Renal cortex interstitium (tissue), 11 donors: ENCODE results near the gene STRIT1. TPM values are rescaled to one million over a fixed set of nuclear protein-coding genes. Genes with fewer than 3 reads are reported as not detected.
"Not testable (repeated sequence)": the region's sequence is repeated elsewhere in the genome, so short reads cannot be mapped to it uniquely, and the experiment has no call there.

Experiments used
- DNase-seq, 11 donors: peaks; one replicate each; pipeline ENCODE4 v3.0.0-alpha.2; 2013; ENCODE audit warnings: low read depth in 9 of 11, low spot score in 4 of 11; ENCODE audit errors: extremely low read depth in 1 of 11
- polyA plus RNA-seq, 3 donors: library from polyadenylated mRNA; unstranded; fragments of 120-200 nt; gene quantifications; one replicate each; pipeline ENCODE4 v1.2.1, GENCODE V29; 2013; ENCODE audit not compliant: insufficient read length in 3 of 3

The STRIT1 gene
- polyA plus RNA-seq, 3 donors = 0.81 to 2.0 (median 1.7) TPM

DNA sequence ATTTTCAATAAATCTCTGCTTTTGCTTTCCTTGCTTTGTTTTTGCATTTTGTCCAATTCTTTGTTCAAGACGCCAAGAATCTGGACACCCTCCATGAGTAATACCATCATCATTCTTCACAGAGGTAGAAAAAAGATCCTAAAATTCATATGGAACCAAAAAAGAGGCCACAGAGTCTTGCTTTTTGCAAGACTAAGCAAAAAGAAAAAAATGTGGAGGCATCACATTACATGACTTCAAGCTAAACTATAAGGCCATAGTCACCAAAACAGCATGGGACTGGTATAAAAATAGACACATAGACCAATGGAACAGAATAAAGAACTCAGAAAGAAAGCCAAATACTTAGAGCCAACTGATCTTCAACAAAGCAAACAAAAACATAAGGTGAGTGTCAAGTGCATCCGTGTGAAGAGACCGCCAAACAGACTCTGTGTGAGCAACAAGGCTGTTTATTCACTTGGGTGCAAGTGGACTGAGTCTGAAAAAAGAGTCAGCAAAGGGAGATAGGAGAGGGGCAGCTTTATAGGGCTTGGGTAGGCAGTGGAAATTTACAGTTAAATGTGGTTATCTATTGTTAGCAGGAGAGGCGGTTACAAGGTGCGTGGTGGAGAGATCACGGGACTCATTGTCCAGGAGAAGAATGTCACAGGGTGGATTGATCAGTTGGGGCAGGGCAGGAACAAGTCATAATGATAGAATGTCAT is 10.9 kb downstream of the STRIT1 start:
- no peak for DNase-seq

DNA sequence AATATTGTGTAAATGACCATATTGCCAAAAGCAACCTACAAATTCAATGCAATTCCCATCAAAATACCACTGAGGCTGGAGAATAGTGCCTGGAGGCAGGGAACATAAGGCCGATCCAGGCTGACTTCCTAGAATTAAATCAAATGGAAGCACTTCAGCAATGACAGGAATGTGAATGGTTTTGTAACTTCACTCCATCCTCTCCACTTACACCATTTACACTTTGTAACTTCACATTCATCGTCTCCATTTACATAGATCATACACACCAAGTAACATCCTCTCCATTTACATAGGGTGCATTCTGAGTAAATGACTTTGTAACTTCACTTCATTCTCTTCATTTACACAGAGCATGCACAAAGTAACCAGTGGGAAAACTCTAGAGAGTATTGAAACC is 11.6 kb downstream of the STRIT1 start:
- no peak for DNase-seq

DNA sequence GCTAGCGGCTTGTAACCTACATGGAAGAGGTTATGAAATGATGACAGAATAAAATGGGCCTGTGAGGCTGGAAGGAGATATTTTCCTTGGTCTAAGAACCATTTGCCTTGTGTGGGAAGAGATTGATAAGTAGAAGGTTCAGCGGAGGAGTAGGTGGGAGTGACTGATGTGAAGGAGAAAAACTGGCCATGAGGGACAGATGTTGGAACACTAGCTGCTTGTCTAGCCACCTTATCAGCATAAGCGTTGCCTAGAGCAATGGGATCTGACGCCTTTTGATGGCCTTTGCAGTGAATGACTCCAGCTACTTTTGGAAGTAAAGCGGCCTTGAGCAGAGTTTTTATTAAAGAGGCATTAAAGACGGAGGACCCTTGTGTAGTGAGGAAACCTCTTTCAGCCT is 17.4 kb downstream of the STRIT1 start:
- DNase-seq = not testable (repeated sequence)

DNA sequence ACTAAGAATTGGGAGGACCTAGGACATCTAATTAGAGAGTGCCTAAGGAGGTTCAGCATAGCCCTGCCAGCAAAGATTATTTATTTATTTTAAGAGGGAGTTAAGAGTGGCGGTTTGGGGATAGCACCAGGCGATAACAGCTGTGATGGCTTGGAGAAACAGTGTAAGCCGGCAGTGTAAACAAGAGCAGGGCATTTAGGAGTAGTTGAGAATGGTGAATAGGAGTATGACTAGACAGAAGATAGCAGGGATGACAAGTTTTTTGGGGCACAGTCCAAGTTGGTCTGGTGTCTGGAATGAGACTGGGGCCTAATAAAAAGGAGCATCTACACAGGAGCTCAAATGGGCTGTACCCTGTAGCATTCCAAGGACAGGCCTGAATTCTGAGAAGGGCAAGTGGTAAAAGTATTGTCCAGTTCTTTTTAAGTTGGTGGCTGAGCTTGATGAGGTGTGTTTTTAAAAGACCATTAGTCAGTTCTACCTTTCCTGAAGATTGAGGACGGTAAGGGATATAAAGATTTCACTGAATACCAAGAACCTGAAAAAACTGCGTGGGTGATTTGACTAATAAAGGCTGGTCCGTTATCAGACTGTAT is 18.2 kb downstream of the STRIT1 start:
- DNase-seq = not testable (repeated sequence)

DNA sequence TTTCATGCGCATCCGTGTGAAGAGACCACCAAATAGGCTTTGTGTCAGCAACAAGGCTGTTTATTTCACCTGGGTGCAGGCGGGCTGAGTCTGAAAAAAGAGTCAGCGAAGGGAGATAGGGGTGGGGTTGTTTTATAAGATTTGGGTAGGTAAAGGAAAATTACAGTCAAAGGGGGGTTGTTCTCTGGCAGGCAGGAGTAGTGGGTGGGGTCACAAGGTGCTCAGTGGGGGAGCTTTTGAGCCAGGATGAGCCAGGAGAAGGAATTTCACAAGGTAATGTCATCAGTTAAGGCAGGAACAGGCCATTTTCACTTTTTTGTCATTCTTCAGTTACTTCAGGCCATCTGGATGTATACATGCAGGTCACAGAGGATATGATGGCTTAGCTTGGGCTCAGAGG is 19.0 kb downstream of the STRIT1 start:
- DNase-seq = not testable (repeated sequence)

DNA sequence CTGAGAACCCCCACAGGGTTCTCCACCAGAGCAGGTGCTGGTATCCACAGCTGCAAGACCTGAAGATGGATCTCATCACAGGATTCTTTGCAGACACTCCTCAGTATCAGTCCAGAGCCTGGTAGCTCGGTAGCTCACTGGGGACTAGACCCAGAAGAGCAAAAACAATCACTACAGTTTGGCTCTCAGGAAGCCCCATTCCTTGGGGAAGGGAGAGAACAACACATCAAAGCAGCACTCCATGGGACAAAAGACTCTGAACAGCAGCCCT is 22.2 kb downstream of the STRIT1 start:
- no peak for DNase-seq

DNA sequence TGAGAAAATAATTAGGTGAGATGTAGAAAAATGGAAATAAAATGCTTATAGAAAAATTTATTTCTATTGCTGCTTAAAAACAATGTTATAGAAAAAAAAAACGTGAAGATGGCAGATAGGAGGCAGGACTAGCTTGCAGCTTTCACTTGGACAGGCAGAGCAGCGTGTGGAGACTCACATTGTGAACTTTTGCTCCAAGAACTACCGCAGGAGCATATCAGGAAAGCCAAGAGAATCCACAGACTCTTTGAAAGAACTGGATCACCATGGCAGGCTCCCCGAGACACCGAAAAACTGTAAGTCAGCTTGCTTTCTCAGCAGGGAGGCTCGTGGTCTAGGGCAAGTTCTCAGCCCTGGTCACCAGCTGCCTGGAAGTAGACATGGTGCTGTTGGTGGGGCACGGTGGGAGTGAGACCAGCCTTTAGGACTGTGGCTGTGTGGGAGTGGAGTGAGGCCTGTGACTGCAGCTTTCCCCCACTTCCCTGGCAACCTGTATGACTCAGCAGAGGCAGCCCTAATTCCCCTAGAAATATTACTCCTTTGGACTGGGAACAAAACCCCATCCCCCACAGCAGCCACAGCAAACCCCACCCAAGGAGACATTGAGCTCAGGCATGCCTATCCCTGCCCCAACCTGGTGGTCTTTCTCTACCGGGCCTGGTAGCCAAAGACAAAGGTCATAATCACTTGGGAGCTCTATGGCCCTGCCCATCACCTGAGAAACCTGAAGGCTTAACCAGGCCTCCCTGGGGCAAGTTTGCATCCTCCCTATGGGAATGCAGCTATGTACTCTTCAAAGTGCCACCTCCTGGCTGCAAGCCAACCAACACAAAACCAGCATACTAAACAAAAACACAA is 22.8 kb downstream of the STRIT1 start:
- DNase-seq = no peak

DNA sequence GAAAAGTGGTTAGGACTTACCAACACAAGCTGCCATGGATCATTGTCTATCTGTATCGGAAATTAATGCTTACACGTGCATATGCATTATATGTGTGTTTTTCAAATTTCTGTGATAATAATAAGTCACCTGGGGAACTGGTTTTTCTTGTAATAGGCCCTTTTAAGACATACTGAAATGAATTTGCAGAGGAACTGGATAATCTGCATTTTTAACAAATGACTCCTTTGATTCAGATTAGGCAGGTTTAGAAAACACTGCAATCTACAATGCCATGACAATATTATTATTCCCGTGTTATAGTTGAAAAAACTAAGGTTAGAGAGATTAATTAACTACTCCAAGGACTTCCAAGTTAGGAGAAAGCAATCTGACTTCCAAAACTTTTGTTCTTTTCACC is 23.4 kb downstream of the STRIT1 start:
- peak in 4 of 11 donors; percentile 4 to 26 (median 12) for DNase-seq

DNA sequence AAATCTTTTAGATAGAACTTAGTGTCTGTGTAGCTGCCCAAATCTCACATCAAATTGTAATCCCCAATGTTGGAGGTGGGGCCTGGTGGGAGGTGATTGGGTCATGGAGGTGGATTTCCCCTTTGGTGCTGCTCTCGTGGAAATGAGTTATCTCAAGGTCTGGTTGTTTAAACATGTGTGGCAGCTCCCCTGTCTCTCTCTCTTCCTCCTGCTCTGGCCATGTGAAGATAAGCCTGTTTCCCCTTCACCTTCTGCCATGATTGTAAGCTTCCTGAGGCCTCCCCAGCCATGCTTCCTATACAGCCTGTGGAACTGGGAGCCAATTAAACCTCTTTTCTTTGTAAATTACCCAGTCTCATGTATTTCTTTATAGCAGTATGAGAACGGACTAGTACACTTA is 30.6 kb downstream of the STRIT1 start:
- DNase-seq = not testable (repeated sequence)

DNA sequence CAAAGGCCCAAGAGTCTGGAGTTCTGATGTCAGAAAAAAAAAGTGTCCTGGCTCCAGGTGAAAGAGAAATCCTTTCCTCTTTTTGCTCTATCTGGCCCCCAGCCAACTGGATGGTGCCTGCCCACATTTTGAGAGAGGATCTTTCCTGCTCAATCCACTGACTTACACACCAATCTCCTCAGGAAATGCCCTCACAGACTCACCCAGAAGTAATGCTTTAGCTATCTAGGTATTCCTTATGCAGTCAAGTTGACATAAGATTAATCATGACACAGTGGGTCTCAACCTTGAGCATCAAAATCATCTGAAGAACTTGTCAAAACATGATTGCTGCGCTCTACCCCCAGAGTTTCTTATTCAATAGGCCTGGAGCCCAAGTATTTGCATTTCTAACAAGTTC is 31.2 kb downstream of the STRIT1 start:
- no peak for DNase-seq

DNA sequence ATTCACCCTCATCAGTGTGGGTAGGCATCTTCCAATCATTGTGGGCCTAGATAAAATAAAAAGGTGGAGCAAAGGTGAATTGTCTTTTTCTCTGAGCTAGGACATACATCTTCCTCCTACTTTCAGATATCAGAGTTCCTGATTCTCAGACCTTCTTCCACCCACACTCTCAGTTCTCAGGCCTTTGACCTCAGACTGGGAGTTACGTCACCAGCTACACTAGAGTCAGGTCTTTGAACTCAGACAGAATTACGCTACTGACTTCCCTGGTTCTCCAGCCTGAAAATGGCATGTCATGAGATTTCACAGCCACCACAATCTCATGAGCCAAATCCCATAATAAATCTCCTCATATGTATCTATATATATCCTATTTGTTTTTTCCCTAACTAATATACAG is 39.0 kb downstream of the STRIT1 start:
- DNase-seq = no peak

DNA sequence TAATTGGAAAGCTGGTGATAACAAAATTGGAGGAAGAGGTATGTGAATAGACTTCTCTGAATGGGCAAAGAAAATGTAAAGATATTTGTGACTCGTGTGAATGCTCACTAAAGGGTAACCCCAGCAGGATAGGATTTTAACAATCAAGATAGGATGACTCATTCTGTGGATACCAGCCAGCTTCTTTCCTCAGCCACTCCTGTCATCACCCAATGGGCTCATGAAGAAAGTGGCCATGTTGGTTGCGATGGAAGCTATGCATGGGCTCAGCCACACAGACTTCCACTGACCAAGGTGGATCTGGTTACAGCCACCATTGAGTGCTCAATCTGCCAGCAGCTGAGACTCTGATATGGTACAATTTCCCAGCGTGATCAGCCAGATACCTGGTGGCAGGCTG is 40.9 kb downstream of the STRIT1 start:
- DNase-seq = no peak

DNA sequence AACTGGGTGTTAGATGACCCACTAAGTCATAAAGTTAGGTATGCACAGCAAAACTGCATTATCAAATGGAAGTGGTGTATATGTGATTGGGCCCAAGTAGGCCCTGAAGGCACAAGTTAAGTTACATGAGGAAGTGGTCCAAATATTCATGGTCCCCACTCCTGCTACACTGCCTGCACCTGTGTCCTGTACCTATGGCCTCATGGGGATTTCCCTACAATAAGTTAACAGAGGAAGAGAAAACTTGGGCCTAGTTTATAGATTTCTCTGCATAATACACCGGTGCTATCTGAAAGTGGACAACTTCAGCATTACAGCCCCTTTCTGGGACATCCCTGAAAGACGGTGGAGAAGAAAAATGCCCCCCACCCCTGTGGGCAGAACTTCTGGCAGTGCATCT is 41.5 kb downstream of the STRIT1 start:
- DNase-seq = no peak

DNA sequence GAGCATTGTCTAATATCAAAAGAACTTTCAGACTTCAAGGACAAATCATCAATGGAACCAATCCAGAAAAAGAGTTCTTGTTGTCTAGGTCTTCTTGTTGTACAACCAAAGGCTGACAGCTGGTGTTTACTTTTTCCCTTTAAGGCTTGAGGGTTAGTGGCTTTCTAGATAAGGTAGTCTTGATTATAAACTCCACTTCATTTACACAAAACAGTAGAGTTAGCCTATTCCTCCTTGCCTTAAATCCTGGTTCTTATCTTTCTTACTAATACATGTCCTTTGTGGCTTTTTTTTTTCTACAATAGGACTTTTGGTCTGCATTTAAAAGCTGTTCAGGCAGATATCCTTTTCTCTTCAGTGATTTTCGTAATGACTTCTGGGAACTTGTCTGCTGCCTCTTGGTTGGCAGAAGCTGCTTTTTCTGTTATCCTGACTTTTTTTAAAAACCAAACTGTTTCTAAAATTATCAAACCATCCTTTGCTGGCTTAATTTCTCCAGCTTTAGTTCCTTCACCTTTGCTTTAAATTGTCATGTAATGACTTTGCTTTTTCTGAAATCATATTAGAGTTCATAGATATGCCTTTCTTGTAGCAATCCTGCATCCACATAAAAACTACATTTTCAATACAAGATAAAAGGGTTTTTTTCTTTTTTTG is 44.8 kb downstream of the STRIT1 start:
- no peak for DNase-seq

DNA sequence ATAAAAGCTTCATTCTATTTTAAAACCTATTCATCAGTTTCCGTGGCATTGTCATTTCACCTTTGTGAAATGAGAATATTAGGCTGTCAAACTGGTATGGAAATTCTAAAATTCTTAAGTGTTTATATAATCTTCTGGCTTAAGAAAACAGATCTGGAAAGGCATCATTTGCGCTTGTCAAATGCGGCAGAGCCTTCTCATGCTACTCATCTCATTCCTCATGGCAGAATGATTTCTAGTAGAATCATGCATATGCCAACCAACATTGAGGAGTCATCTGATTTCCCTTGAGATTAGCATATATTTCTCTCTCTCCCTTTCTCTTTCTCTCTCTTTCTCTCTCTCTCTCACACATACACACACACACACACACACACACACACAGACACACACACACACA is 48.8 kb downstream of the STRIT1 start:
- DNase-seq = no peak

DNA sequence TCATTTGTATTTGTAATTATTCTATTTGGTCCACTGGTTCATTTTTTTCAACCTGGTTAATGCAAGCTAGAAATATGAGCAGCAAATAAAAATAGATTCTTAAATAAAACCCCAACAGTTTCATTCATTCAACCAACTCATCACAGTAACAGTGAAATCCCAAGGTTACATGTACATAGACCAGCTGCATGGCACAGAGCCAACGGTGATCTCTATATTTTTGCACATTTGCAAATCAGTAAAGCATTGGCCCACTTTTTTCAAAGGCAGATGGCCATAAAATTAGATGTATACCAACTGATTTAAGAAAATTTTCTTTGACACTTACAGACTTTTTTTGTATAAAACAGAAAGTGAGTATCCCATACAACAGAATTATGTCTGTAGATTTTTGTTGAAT is 49.3 kb downstream of the STRIT1 start:
- DNase-seq = no peak

DNA sequence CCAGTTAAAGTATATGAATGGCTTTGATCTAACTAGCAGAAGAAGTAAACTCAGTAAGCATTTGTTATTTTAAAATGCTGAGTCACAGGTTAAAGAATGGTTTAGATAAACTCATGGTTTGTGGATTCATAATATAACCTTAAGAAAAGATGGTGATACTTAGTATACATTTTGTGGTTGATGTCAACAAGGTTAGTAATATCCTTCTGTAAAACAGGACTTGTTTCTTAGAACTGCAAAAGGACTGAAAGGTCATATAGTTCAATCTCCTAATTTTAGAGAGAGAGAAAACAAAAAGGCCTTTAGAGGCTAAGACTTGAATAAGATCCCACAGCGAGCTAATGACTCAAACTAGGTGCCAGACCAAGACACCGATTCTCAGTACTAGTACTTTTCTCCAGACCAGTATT is 50.0 kb downstream of the STRIT1 start:
- no peak for DNase-seq

DNA sequence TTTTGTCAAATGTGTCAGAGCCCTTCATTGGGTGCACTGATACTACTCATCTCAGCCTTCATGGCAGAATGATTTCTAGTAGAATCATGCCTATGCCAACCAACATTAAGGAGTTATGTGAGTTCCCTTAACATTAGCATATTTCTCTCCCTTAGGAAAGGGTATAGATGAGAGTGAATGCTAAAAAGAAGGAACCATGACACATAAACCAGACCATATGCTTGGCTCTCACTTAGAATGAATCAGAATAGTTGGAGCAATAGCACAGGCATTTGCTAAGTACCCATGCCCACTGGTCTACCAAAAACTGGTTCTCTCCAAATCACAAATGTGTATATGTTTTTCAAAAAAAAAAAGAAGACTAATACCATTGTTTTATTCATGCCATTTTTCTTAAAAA is 51.1 kb downstream of the STRIT1 start:
- no peak for DNase-seq

DNA sequence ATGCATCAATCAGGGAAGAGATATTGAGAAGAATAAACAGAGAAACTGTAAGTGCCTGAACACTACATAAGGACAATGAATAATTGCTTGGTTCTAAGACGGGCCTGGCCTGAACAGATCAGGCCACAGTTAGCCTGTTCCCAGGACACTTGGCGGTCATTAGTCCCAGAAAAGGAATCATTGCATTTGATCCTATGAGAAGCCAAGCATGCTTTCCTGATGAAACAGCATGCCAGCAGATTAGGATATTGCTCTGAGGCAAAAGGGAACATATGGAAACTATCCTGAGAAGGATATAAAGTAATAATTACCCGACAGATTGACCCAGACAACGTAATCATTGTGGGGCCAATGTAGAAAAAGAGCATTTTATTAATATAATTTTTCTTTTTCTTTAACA is 51.9 kb downstream of the STRIT1 start:
- DNase-seq = peak in 1 of 11 donors; percentile 9
